ENCODE data around the gene USP46. TPM values are rescaled to one million over a fixed set of nuclear protein-coding genes. Genes with fewer than 3 reads are reported as not detected.

Gene USP46
- total RNA-seq, 1 donor: 19.4 TPM

- no peak for DNase-seq (ENCODE audit: low read depth)
- TF ChIP-seq CTCF (IDR thresholded peaks at IDR 0.05; ENCODE audit: insufficient read depth, low read depth, low read length): no peak
- H3K4me3 ChIP-seq (ENCODE audit: low read depth, low read length): no peak overlapping the region
Measured at GRCh38 chr4:52628543-52628942, 30.6 kb downstream of the USP46 start.

- no peak for TF ChIP-seq CTCF (IDR thresholded peaks at IDR 0.05; ENCODE audit: insufficient read depth, low read depth, low read length)
- H3K4me3 ChIP-seq (ENCODE audit: low read depth, low read length): no peak overlapping the region
- DNase-seq (ENCODE audit: low read depth): no peak
Measured at GRCh38 chr4:52627876-52628275, 31.2 kb downstream of the USP46 start.

- DNase-seq (ENCODE audit: low read depth): no peak
- no peak overlapping the region for H3K4me3 ChIP-seq (ENCODE audit: low read depth, low read length)
- no peak for TF ChIP-seq CTCF (IDR thresholded peaks at IDR 0.05; ENCODE audit: insufficient read depth, low read depth, low read length)
Measured at GRCh38 chr4:52625216-52625615, 33.9 kb downstream of the USP46 start.

GRCh38 chr4:52622564-52622963, 36.5 kb downstream of the USP46 start:
- no peak for TF ChIP-seq CTCF (IDR thresholded peaks at IDR 0.05; ENCODE audit: insufficient read depth, low read depth, low read length)
- no peak for DNase-seq (ENCODE audit: low read depth)
- H3K4me3 ChIP-seq (ENCODE audit: low read depth, low read length): no peak overlapping the region

GRCh38 chr4:52621567-52621966, 37.5 kb downstream of the USP46 start:
- TF ChIP-seq CTCF (IDR thresholded peaks at IDR 0.05; ENCODE audit: insufficient read depth, low read depth, low read length): no peak
- H3K4me3 ChIP-seq (ENCODE audit: low read depth, low read length): no peak overlapping the region
- no peak for DNase-seq (ENCODE audit: low read depth)

- no peak for DNase-seq (ENCODE audit: low read depth)
- no peak for TF ChIP-seq CTCF (IDR thresholded peaks at IDR 0.05; ENCODE audit: insufficient read depth, low read depth, low read length)
- no peak overlapping the region for H3K4me3 ChIP-seq (ENCODE audit: low read depth, low read length)
Measured at GRCh38 chr4:52619591-52619931, 39.5 kb downstream of the USP46 start.

- TF ChIP-seq CTCF (IDR thresholded peaks at IDR 0.05; ENCODE audit: insufficient read depth, low read depth, low read length): no peak
Measured at GRCh38 chr4:52618795-52619590, 40.1 kb downstream of the USP46 start.

More at GRCh38 chr4:52618795-52619590, 40.1 kb downstream of the USP46 start:
- no peak overlapping the region for H3K4me3 ChIP-seq (ENCODE audit: low read depth, low read length)
- DNase-seq (ENCODE audit: low read depth): no peak

Data from fibroblast of villous mesenchyme (primary cell).